Myocyte (in vitro differentiated cells): ENCODE results near the gene HEXIM2. TPM values are rescaled to one million over a fixed set of nuclear protein-coding genes. Genes with fewer than 3 reads are reported as not detected.

ENCODE experiments used
- microRNA-seq: library from miRNA; unstranded; fragments of <30 nt; microRNA quantifications from one replicate; pipeline ENCODE4, GENCODE V29; 2016
- total RNA-seq: library from RNA; depleted of rRNA; stranded (reverse); fragments of >200 nt; gene quantifications from 2 replicates; pipeline ENCODE4 v1.2.3, GENCODE V29; 2014

The HEXIM2 gene
- total RNA-seq, 1 donor from 2014 or later = 13.5 TPM

Small RNA genes within 50 kb of the gene (microRNA-seq; reads per million reads assigned to microRNA genes)
- not detected for gene MIR6784

Other genes starting within 250 kb of the HEXIM2 start
- 0.68 and 2.3 TPM in 2 replicates for gene GFAP, start 246.4 kb upstream of the HEXIM2 start, total RNA-seq
- 0.03 TPM in 1 of 2 replicates, not detected in the other for gene KIF18B, start 214.1 kb upstream of the HEXIM2 start, total RNA-seq
- 0.11 TPM in 1 of 2 replicates, not detected in the other for gene C1QL1, start 193.6 kb upstream of the HEXIM2 start, total RNA-seq
- 67.0 and 75.5 TPM in 2 replicates for gene DCAKD, start 110.2 kb upstream of the HEXIM2 start, total RNA-seq
- gene NMT1, start 100.6 kb upstream of the HEXIM2 start, total RNA-seq = 80.3 and 88.7 TPM in 2 replicates
- 61.3 and 187 TPM in 2 replicates for gene PLCD3, start 29.4 kb upstream of the HEXIM2 start, total RNA-seq
- gene ACBD4, start 26.2 kb upstream of the HEXIM2 start, total RNA-seq = 3.5 and 6.0 TPM in 2 replicates
- gene HEXIM1, start 13.4 kb upstream of the HEXIM2 start, total RNA-seq = 21.0 and 28.4 TPM in 2 replicates
- gene FMNL1, start 60.0 kb downstream of the HEXIM2 start, total RNA-seq = 56.3 and 110 TPM in 2 replicates
- not detected in 2 replicates for gene SPATA32, start 100.2 kb downstream of the HEXIM2 start, total RNA-seq
- gene MAP3K14, start 155.1 kb downstream of the HEXIM2 start, total RNA-seq = 9.2 and 16.4 TPM in 2 replicates